ENCODE results near the gene EPHA2. TPM values are rescaled to one million over a fixed set of nuclear protein-coding genes. Genes with fewer than 3 reads are reported as not detected.
A peak's percentile ranks its signal among the peaks of the same experiment; 100 is the strongest.
"Not testable (repeated sequence)": the region's sequence is repeated elsewhere in the genome, so short reads cannot be mapped to it uniquely, and the experiment has no call there.

The EPHA2 gene
- not detected for total RNA-seq

DNA sequence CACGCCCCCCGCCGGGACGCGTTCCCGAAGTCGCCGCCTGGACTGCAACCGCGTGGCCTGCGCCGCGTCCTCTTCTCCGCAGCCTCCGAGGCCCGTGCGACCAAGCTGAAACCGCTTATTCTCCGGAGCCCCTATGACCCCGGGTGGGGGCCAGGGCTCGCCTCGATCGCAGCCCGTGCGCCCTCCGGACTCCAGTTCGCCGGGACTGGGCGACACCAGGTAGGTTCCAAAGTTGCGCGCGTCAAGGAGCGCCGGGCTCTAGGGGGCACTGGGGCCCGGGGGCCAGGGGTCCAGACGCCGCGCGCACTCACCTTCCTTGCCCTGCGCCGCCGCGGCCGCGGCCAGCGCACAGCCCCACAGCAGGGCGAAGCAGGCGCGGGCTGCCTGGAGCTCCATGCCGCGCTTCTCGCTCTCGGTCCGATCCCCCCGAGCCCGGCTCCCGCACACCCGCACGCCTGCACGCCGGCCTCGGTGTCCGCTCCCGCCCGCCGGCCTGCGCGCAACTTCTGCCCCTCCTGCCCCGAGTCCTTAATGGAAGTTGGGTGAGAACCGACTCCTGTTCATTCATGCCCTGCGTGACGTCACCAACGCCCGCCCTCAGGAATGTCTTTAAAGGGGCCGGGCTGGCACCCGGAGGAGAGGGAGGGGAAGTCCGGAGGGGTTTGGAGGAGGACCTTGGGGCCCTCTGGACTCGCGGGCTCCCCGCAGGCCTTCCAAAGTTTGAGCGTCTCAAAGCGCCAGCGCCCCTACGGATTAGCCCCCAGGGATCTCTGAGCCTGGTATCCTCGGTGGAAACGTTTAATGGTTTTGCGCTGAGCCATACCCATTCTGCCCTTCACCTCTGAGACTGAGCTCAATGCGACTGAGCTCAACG is at the start of gene EPHA2:
Gene EPHA2 (minus strand): TSS at position 533 of the 874 bp plus-strand sequence. CDS start 137 bp downstream, at position 396.
- Mint-ChIP-seq H3K36me3 (no peaks in the 10 kb centered on the region), H3K27me3 (peaks cover 9 to 14% of the 10 kb centered on the region in 2 donors), H3K9me3 (no peaks in the 10 kb centered on the region), H3K27ac (no peak within 1 kb of the TSS), H3K4me1 (ENCODE audit: low read depth in 2 of 2) (peaks cover 15 to 20% of the 10 kb centered on the region in 2 donors), H3K4me3 (no peak within 1 kb of the TSS)
- no peak for ATAC-seq
- DNase-seq (ENCODE audit: low spot score), result no peak

DNA sequence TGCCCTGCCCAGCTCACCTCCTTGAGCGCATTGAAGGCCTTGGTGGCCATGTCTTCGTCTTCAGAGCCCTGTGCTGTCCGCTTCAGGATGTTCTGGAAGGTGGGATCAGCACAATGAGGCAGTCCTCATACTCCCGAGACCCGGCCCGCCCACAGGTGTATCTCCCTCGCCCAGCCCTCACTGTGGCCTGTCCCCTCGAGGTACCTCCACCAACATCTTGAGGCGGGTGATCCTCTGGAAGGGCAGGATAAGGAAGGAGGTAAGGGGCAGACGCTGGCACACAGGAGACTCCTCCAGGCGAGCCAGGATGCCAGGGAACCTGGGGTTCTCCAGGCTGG is 49.4 kb upstream of the EPHA2 start:
- Mint-ChIP-seq H3K4me1 (ENCODE audit: low read depth in 2 of 2) (peaks cover 9 to 18% of the 10 kb centered on the region in 2 donors), H3K27ac (peak overlapping the region in 1 of 2 donors; percentile 64), H3K27me3 (no peaks in the 10 kb centered on the region), H3K36me3 (peaks cover 5% of the 10 kb centered on the region), H3K4me3 (no peak overlapping the region), H3K9me3 (no peaks in the 10 kb centered on the region)
- DNase-seq (ENCODE audit: low spot score) (no peak), ATAC-seq (no peak)

DNA sequence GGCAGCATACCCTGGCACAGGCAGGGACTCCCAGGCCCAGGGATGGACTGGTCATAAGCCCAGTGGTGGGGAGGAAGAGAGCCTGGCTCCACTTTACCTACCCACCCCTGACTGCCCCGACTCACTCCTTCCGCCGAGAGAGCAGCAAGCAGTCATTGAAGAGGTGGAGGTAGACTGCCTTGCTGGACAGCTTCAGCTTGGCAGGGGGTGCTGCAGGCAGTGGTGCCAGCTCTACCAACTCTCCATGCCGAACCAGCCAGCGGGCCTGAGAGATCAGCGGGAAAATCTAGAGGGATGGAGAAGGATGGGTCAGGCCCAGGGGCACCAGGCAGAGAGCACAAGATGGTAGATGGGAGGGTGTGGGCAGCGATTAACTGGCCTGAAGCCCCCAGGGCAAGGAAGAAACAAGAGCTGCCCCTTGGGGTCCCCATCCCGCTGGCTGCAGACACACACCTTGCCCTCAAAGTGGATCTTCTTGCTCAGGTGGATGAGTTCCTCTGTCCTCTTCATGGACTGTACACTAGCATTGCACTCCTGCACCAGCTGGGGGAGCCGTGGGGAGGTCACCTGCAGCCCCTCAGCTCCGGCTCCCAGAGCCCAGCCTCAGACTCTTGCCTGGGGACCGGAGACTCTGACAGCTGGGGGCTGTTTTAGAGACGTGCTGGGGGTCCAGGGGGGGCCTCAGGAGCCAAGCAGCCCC is 48.9 kb upstream of the EPHA2 start:
- Mint-ChIP-seq H3K36me3 (peaks cover 5% of the 10 kb centered on the region), H3K4me3 (peak overlapping the region; percentile 34), H3K27ac (peak overlapping the region in 1 of 2 donors; percentile 64), H3K4me1 (ENCODE audit: low read depth in 2 of 2) (peaks cover 9 to 20% of the 10 kb centered on the region in 2 donors), H3K27me3 (no peaks in the 10 kb centered on the region), H3K9me3 (no peaks in the 10 kb centered on the region)
- ATAC-seq (no peak), DNase-seq (ENCODE audit: low spot score) (no peak)

DNA sequence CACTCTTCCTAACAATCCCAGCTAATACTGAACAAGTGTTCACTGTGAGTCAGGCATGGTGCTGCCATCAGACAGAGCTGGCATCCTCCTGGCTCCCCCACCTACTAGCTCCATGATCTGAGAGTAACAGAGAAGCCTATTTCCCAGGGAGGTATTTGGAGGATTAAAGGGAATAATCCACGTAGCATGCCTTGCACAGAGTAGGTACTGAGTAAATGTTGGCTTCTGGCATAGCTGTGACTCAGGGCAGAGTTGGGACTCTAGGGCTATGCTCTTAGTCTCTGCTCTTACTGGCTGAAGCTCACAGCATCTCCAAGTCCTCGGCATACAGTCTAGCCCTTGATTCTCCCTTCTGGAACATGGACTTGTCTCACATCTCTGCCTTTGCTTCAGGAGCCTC is 48.3 kb upstream of the EPHA2 start:
- peaks cover 5% of the 10 kb centered on the region for H3K36me3 Mint-ChIP-seq
- DNase-seq (ENCODE audit: low spot score), result no peak
- peaks cover 9 to 17% of the 10 kb centered on the region in 2 donors for H3K4me1 Mint-ChIP-seq (ENCODE audit: low read depth in 2 of 2)
- ATAC-seq, result no peak
- peak overlapping the region in 1 of 2 donors; percentile 64 for H3K27ac Mint-ChIP-seq
- no peaks in the 10 kb centered on the region for H3K9me3 Mint-ChIP-seq
- no peak overlapping the region for H3K4me3 Mint-ChIP-seq
- no peaks in the 10 kb centered on the region for H3K27me3 Mint-ChIP-seq

DNA sequence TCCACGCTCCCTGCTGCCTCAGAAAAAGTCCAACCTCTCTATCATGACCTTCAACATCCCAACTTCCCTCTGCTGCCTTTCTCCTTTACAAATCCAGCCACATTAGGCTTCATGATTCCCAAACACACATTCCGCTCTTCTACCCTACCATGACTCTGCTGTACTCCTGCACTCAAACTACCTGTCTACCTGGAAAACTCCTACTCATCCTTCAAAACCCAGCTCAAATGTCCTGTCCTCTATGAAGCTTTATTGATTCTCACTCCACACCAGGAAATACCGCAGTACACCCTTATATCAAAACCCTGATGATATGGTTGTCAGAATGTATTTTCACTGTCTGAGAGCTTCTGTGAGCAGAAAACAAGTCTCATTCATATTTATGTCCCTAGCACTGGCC is 47.7 kb upstream of the EPHA2 start:
- ATAC-seq (no peak), DNase-seq (ENCODE audit: low spot score) (no peak)
- Mint-ChIP-seq H3K36me3 (peaks cover 5% of the 10 kb centered on the region), H3K27me3 (no peaks in the 10 kb centered on the region), H3K4me1 (ENCODE audit: low read depth in 2 of 2) (peaks cover 15 to 21% of the 10 kb centered on the region in 2 donors), H3K9me3 (no peaks in the 10 kb centered on the region), H3K27ac (no peak overlapping the region), H3K4me3 (no peak overlapping the region)

DNA sequence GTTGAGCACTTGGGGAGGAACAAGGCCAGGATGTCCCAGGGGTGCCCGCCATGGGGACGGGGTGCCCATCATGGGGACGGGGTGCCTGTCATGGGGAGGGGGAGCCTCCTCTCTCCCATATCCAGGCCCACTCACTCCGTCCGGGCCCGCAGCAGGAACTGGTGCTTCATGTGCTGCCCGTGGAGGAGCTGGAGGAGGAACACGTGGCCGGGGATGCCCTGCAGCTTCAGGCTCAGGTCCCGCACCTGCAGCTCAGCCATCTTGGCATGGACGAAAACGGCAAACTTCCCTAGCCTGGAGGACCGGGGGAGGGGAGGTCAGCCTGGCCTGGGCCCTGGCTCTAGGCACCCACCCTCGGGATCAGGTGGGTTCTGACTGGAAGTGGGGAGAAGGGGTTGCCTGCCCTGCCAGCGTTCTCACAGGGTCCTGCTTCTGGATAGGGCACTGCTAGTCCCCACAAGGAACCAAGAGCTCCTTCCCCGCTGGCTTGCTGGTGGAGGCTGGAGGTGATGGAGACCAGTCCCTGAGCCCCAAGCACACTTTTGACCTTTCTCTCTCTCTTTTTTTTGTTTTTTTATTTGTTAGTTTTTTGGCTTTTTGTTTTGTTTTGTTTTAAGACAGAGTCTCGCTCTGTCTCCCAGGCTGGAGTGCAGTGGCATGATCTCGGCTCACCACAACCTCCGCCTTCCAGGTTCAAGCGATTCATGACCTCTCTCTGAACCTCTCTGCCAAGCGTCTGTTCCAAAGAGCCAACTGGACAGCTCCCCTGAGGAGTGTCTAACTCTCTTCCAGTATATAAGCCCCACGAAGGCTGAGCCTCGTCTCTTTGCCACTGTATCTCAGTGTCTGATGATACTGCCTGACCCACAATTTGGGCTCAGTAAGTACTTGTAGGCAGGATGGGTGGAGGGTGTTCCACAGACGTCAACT is 46.7 kb upstream of the EPHA2 start:
- H3K4me3 Mint-ChIP-seq, result no peak overlapping the region

DNA sequence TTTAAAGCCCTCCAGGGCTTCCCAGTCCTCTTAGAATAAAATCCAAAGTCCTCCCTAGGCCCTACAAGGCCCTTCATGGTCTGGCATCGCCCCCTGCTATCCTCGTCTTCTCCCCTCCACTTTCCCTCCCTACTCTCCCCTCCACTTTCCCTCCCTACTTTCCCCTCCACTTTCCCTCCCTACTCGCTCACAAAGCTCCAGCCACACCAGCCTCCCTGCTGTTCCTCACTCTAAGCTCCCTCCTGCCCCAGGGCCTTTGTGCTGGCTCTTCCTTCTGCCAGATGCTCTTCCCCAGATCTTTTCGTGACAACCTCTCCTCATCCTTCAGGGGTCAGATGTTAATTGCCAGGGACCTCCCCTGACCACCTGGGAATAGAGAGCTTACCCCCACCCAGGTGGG is 43.8 kb upstream of the EPHA2 start:
- no peaks in the 10 kb centered on the region for H3K27me3 Mint-ChIP-seq
- ATAC-seq (no peak), DNase-seq (ENCODE audit: low spot score) (no peak)
- H3K36me3 Mint-ChIP-seq, result peaks cover 5% of the 10 kb centered on the region
- peaks cover 12 to 14% of the 10 kb centered on the region in 2 donors for H3K4me1 Mint-ChIP-seq (ENCODE audit: low read depth in 2 of 2)
- H3K4me3 Mint-ChIP-seq, result no peak overlapping the region
- H3K9me3 Mint-ChIP-seq, result no peaks in the 10 kb centered on the region
- H3K27ac Mint-ChIP-seq, result peak overlapping the region in 1 of 2 donors; percentile 27

More for the DNA sequence above, 46.7 kb upstream of the EPHA2 start:
- DNase-seq (ENCODE audit: low spot score) (no peak), ATAC-seq (no peak)
- Mint-ChIP-seq H3K27ac (no peak overlapping the region), H3K36me3 (peaks cover 5% of the 10 kb centered on the region), H3K27me3 (no peaks in the 10 kb centered on the region), H3K4me1 (ENCODE audit: low read depth in 2 of 2) (peaks cover 15 to 22% of the 10 kb centered on the region in 2 donors), H3K9me3 (no peaks in the 10 kb centered on the region)

DNA sequence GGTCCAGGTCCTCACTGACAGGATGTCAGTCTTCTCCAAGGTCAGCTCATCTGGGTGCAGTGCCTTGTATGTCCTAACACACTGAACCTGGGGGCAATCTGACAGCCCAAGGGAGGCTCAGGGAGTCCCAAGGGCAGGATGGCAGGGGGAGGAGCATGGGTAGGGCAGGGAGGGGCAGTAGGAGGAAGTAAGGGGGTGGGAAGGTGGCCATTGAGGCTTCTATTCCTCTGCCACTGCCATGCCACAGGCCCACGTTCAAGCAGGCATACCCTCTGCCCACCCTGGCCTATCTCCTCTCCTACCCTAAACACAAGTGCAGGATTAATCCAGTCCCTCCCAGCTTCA is 43.3 kb upstream of the EPHA2 start:
- H3K36me3 Mint-ChIP-seq, result peaks cover 5% of the 10 kb centered on the region
- no peaks in the 10 kb centered on the region for H3K27me3 Mint-ChIP-seq
- ATAC-seq (no peak), DNase-seq (ENCODE audit: low spot score) (no peak)
- peaks cover 12 to 13% of the 10 kb centered on the region in 2 donors for H3K4me1 Mint-ChIP-seq (ENCODE audit: low read depth in 2 of 2)
- peak overlapping the region in 1 of 2 donors; percentile 19 for H3K27ac Mint-ChIP-seq
- no peak overlapping the region for H3K4me3 Mint-ChIP-seq
- no peaks in the 10 kb centered on the region for H3K9me3 Mint-ChIP-seq

DNA sequence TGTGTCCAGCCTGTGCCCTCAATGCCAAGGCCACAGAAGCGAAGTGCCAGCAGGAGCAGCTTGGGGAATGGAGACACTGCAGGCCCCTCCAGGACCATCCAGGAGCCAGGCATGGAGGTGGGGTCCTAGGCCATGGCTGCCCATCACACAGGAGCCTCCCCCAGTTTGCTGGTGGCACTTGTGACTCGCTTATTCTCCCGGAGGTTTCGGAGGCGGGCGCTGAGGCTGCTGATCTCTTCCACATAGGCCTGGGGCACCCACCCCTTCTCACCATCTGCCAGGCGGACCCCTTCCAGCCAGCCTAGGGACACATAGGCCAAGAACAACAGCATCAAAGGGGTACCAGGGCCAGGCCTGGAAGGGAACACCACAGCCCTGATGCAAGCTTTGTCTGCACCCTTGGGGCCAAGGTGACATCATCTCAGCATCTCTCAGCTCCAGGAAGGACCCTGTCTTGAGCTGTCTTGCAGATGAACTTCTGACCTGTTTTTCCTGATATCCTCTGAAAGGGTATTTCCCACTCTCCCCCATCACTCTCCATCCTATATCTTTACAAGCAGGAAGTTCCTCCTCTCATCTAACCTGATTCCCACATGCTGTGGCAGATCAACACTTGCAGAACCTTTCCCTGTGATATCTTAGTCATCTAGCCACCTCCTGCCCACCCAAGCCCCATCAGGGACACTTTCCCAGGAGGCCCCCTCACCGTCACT is 42.7 kb upstream of the EPHA2 start:
- Mint-ChIP-seq H3K27me3 (no peaks in the 10 kb centered on the region), H3K9me3 (no peaks in the 10 kb centered on the region), H3K4me3 (no peak overlapping the region), H3K4me1 (ENCODE audit: low read depth in 2 of 2) (peaks cover 9 to 11% of the 10 kb centered on the region in 2 donors), H3K27ac (peak overlapping the region in 1 of 2 donors; percentile 19), H3K36me3 (peaks cover 3% of the 10 kb centered on the region)
- DNase-seq (ENCODE audit: low spot score) (no peak), ATAC-seq (peak in 1 of 2 donors; percentile 25)

DNA sequence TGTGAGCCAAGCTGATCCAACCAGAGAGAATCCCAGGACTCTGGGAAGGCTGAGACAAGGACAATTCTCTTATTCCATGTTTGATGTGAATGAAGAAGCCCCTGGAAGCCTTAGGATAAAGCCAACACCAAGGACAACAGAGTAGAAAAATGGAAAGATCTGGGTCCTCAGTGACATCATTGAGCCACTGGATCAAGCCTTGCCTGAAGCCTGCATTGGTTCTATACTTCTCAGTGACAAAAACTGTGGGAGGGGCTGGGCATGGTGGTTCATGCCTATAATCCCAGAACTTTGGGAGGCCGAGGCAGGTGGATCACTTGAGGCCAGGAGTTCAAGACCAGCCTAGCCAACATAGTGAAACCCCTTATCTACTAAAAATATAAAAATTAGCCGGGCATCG is 41.0 kb upstream of the EPHA2 start:
- ATAC-seq (no peak), DNase-seq (ENCODE audit: low spot score) (no peak)
- peaks cover 6 to 8% of the 10 kb centered on the region in 2 donors for H3K4me1 Mint-ChIP-seq (ENCODE audit: low read depth in 2 of 2)
- no peak overlapping the region for H3K4me3 Mint-ChIP-seq
- H3K27ac Mint-ChIP-seq, result no peak overlapping the region
- no peaks in the 10 kb centered on the region for H3K36me3 Mint-ChIP-seq
- H3K9me3 Mint-ChIP-seq, result no peaks in the 10 kb centered on the region
- no peaks in the 10 kb centered on the region for H3K27me3 Mint-ChIP-seq

DNA sequence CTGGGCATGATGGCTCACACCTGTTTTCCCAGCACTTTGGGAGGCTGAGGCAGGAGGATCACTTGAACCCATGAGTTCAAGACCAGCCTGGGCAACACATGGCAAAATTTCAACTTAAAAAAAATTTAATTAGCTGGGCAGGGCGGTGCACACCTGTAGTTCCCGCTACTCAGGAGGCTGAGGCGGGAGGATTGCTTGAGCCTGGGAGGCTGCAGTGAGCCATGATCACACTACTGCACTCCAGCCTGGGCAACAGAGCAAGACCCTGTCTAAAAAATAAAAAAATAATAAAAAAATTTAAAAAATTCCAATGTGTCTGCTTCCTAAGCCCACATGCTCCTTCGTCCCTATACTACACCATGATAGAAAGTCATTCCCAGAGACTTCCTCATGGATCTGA is 40.3 kb upstream of the EPHA2 start:
- not testable (repeated sequence) for H3K4me1 Mint-ChIP-seq (ENCODE audit: low read depth in 2 of 2); H3K4me3 Mint-ChIP-seq; H3K27me3 Mint-ChIP-seq; H3K27ac Mint-ChIP-seq; DNase-seq (ENCODE audit: low spot score); H3K9me3 Mint-ChIP-seq; H3K36me3 Mint-ChIP-seq; ATAC-seq

DNA sequence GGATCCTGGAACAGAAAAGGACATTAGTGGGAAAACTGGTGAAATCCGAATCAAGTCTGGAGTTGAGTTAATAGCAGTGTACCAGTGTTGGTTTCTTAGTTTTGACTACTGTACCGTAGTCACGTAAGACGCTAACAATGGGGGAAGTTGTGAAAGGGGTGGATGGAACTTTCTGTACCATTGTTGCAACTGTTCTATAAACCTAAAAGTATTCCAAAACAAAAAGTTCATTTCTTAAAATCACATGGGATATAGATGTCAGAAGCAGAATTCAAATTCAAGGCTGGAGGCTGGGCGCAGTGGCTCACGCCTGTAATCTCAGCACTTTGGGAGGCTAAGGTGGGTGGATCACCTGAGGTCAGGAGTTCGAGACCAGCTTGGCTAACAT is 39.6 kb upstream of the EPHA2 start:
- Mint-ChIP-seq H3K4me3 (no peak overlapping the region), H3K27ac (no peak overlapping the region), H3K9me3 (no peaks in the 10 kb centered on the region), H3K36me3 (no peaks in the 10 kb centered on the region), H3K4me1 (ENCODE audit: low read depth in 2 of 2) (peaks cover 6 to 8% of the 10 kb centered on the region in 2 donors), H3K27me3 (peaks cover 3 to 8% of the 10 kb centered on the region in 2 donors)
- ATAC-seq (no peak), DNase-seq (ENCODE audit: low spot score) (no peak)

DNA sequence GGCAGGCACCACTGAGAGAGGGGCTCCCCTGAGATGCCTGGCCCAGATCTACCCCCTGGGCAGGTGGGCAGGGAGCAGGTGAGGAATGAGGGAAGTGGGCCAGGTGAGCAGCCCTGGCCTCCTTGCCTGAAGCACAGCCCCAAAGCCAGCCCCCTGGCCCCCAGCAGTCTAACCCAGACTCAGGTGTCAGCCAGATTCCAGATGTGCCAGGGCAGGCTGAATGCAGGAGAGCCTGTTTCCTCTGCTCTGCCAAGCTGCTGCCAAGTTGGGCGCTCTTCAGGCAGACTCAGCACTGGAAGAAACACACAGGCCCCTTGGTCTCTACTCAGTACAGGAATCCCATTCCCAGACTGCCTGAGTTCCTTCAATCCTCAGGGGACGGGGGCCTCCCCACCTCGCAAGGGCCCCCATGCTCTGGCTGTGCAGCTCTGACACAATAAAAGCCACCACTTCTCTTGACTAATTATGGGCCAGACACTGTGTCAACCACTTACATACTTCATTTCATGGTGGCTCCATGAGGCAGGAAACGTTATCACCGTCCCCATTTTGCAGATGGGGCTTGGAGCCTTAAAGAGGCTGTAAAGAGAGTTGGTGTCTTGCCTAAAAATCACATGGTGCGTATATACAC is 36.2 kb upstream of the EPHA2 start:
- ATAC-seq, result no peak
- no peak overlapping the region for H3K27ac Mint-ChIP-seq

More for the DNA sequence above, 36.2 kb upstream of the EPHA2 start:
- Mint-ChIP-seq H3K27me3 (peaks cover 13 to 16% of the 10 kb centered on the region in 2 donors), H3K4me3 (no peak overlapping the region), H3K9me3 (no peaks in the 10 kb centered on the region), H3K36me3 (no peaks in the 10 kb centered on the region), H3K4me1 (ENCODE audit: low read depth in 2 of 2) (no peaks in the 10 kb centered on the region)
- no peak for DNase-seq (ENCODE audit: low spot score)
